K562 (cell line): ENCODE results near the gene PARD3. TPM values are rescaled to one million over a fixed set of nuclear protein-coding genes. Genes with fewer than 3 reads are reported as not detected.

Experiments
- ATAC-seq: fragments of 200-7000 bp; cut with Tn5 transposase; 3 replicates; pipeline ENCODE4 v1.9.1; 2020; ENCODE audit warnings: moderate library complexity
- BruUV-seq: library from RNA; stranded (reverse); fragments of 400-500 nt; replicated peaks from 2 replicates; lab custom pipeline; 2021; lab: Mats Ljungman, UMichigan
- CTCF ChIA-PET: fragments of 300-600 bp; formaldehyde crosslinking; extraction: SDS; loops from one replicate; lab custom pipeline; 2021; ENCODE audit warnings: low intra/inter-chr PET ratio; lab: Yijun Ruan, JAX
- POLR2A ChIA-PET: fragments of 300-600, 350-650 bp; sonication (Branson Sonifier 250); formaldehyde crosslinking; extraction: SDS; loops from one replicate; lab custom pipeline; 2021; ENCODE audit warnings: antibody characterized with exemption, inconsistent platforms; lab: Yijun Ruan, JAX
- DNase-seq, 4 experiments: peaks; one replicate each; pipeline versions ENCODE4 v3.0.0 to v3.0.0-alpha.2; 2011 to 2018; ENCODE audit warnings: low spot score in 3 of 4, mixed read lengths in 3 of 4; ENCODE audit errors: extremely low read depth in 1 of 4
- FAIRE-seq: peaks from 2 replicates; lab custom pipeline; 2011; peaks lifted over from hg19 to GRCh38; lab: Jason Lieb, UNC
- H2AFZ ChIP-seq: 2 replicates; pipeline ENCODE4 v1.6.0; 2011; ENCODE audit warnings: low read depth, low read length, control low read depth, inconsistent platforms
- H3K27ac ChIP-seq: fragments of 200-600 bp; 3 replicates; pipeline ENCODE4 v1.8.0; 2011; ENCODE audit warnings: low read depth, mild to moderate bottlenecking, control low read depth, inconsistent platforms, low read length, moderate library complexity, mixed read lengths; ENCODE audit errors: extremely low read depth
- H3K27me3 ChIP-seq, 2 experiments: fragments of 300-600 bp in 1 of 2; 2 replicates in 1 of 2; 3 replicates in 1 of 2; pipeline versions ENCODE4 v1.6.0 to v1.8.0; 2011; ENCODE audit warnings: inconsistent platforms in 2 of 2, low read length in 2 of 2, mild to moderate bottlenecking in 1 of 2, mixed read lengths in 1 of 2, moderate library complexity in 1 of 2; ENCODE audit not compliant: control insufficient read depth in 2 of 2, insufficient read depth in 2 of 2
- H3K36me3 ChIP-seq: fragments of 300-600 bp; 3 replicates; pipeline ENCODE4 v1.8.0; 2011; ENCODE audit warnings: mild to moderate bottlenecking, low read length, inconsistent platforms; ENCODE audit not compliant: control insufficient read depth, insufficient read depth
- H3K4me1 ChIP-seq, 2 experiments: fragments of 200-600 bp in 1 of 2; replicated peaks in 1 of 2; 2 replicates in 1 of 2; 3 replicates in 1 of 2; pipeline versions ENCODE4 v1.5.1 to v1.8.0; 2011; ENCODE audit warnings: inconsistent platforms in 2 of 2, low read length in 2 of 2, mild to moderate bottlenecking in 1 of 2, mixed read lengths in 1 of 2, moderate library complexity in 1 of 2; ENCODE audit not compliant: control insufficient read depth in 2 of 2, insufficient read depth in 2 of 2
- H3K4me2 ChIP-seq: 2 replicates; pipeline ENCODE4 v1.6.1; 2011; ENCODE audit warnings: low read length, control low read depth, inconsistent platforms, mixed read lengths; ENCODE audit not compliant: insufficient read depth
- H3K4me3 ChIP-seq: fragments of 200-600 bp; sonication (generic), shearing (Covaris generic); 2 replicates; pipeline ENCODE4 v1.5.1; 2016; ENCODE audit warnings: control low read depth, inconsistent platforms
- H3K79me2 ChIP-seq: fragments of 200-600 bp; 3 replicates; pipeline ENCODE4 v1.8.0; 2011; ENCODE audit warnings: low read length, inconsistent platforms; ENCODE audit not compliant: control insufficient read depth, insufficient read depth
- H3K9ac ChIP-seq, 2 experiments: 2 replicates each; pipeline versions ENCODE4 v1.6.0 to v1.6.1; 2011; ENCODE audit warnings: low read depth in 2 of 2, low read length in 2 of 2, control low read depth in 1 of 2, inconsistent platforms in 1 of 2, mild to moderate bottlenecking in 1 of 2, mixed read lengths in 1 of 2; ENCODE audit not compliant: insufficient read depth in 1 of 2
- H3K9me1 ChIP-seq: one replicate; pipeline ENCODE4 v1.6.0; 2011; ENCODE audit warnings: inconsistent platforms, mild to moderate bottlenecking, low read length, moderate library complexity; ENCODE audit not compliant: control insufficient read depth, insufficient read depth
- H3K9me3 ChIP-seq: replicated peaks from 2 replicates; pipeline ENCODE4 v1.5.1; 2011; ENCODE audit warnings: low read depth, low read length, inconsistent platforms; ENCODE audit not compliant: control insufficient read depth, insufficient read depth
- H4K20me1 ChIP-seq: replicated peaks from 2 replicates; pipeline ENCODE4 v1.6.1; 2011; ENCODE audit warnings: low read length, inconsistent platforms, mixed read lengths; ENCODE audit not compliant: control insufficient read depth, insufficient read depth
- ATF2 ChIP-seq: sonication (generic); formaldehyde crosslinking; IDR thresholded peaks from 2 replicates; pipeline ENCODE4 v1.8.1; 2022; ENCODE audit warnings: missing genetic modification reagents
- CHD2 ChIP-seq: IDR thresholded peaks from 2 replicates; pipeline ENCODE4 v1.6.1; 2011; ENCODE audit warnings: low read depth, low read length
- GABPB2 ChIP-seq: fragments of 250-450 bp; sonication (Bioruptor Pico); conservative IDR thresholded peaks from 2 replicates; pipeline ENCODE4 v1.5.1; 2021; ENCODE audit warnings: mild to moderate bottlenecking
- HNRNPLL ChIP-seq: fragments of 200-400 bp; formaldehyde crosslinking; IDR thresholded peaks from 2 replicates; pipeline ENCODE4 v1.6.1; 2017; ENCODE audit warnings: low read length, low read depth, mild to moderate bottlenecking; ENCODE audit not compliant: poor library complexity, severe bottlenecking
- LARP7 ChIP-seq: fragments of 450-650 bp; IDR thresholded peaks from 2 replicates; pipeline ENCODE4 v1.6.1; 2016
- MEIS2 ChIP-seq: fragments of 450-650 bp; IDR thresholded peaks from 2 replicates; pipeline ENCODE4 v1.6.1; 2014; ENCODE audit warnings: mild to moderate bottlenecking; ENCODE audit not compliant: partially characterized antibody
- NFE2L1 ChIP-seq: fragments of 450-650 bp; IDR thresholded peaks from 2 replicates; pipeline ENCODE4 v1.6.1; 2016; ENCODE audit warnings: missing genetic modification characterization, low read depth, mild to moderate bottlenecking, missing compliant biosample characterization, moderate library complexity, borderline replicate concordance
- PCBP2 ChIP-seq: fragments of 200-400 bp; formaldehyde crosslinking; IDR thresholded peaks from 2 replicates; pipeline ENCODE4 v1.6.1; 2018; ENCODE audit warnings: low read length, low read depth, mild to moderate bottlenecking, moderate library complexity; ENCODE audit not compliant: poor library complexity, severe bottlenecking
- PRPF4 ChIP-seq: fragments of 200-400 bp; formaldehyde crosslinking; IDR thresholded peaks from one replicate; pipeline ENCODE4 v1.6.1; 2017; ENCODE audit warnings: low read length, low read depth, mild to moderate bottlenecking; ENCODE audit not compliant: insufficient read depth, poor library complexity, severe bottlenecking
- SIX5 ChIP-seq, 2 experiments: IDR thresholded peaks; 2 replicates each; pipeline ENCODE4 v1.6.1; 2011; ENCODE audit warnings: low read length in 2 of 2, borderline replicate concordance in 1 of 2, low read depth in 1 of 2, mild to moderate bottlenecking in 1 of 2, moderate library complexity in 1 of 2; ENCODE audit not compliant: insufficient read depth in 1 of 2
- ZFX ChIP-seq: sonication (generic); formaldehyde crosslinking; IDR thresholded peaks from 2 replicates; pipeline ENCODE4 v1.8.0; 2022; ENCODE audit warnings: mild to moderate bottlenecking, missing genetic modification reagents, moderate library complexity
- ZNF280A ChIP-seq: fragments of 450-650 bp; IDR thresholded peaks from 2 replicates; pipeline ENCODE4 v1.6.1; 2018; ENCODE audit warnings: mild to moderate bottlenecking, low read depth; ENCODE audit not compliant: partially characterized antibody
- WGBS: fragments of 100-300 bp; shearing (Covaris generic); methylation state at CpG from one replicate; pipeline ENCODE4 v1.1.6; 2016; ENCODE audit warnings: low coverage, mixed read lengths; ENCODE audit not compliant: insufficient coverage; ENCODE audit errors: missing lambda C conversion rate; 5-methylcytosine and 5-hydroxymethylcytosine counted together
- in situ Hi-C: fragments of 300-500 bp; cut with MboI; formaldehyde crosslinking; loops from 4 replicates; pipeline ENCODE4 v1.15.0; 2018; ENCODE audit warnings: inconsistent platforms, mixed read lengths
- intact Hi-C: fragments of 100-400 bp; cut with micrococcal nuclease; formaldehyde crosslinking; loops from 2 replicates; pipeline ENCODE4 v1.14.2; 2022
- polyA plus RNA-seq, 8 experiments: library from polyadenylated mRNA; depleted of rRNA in 4 of 8; stranded (reverse) in 5 of 8; unstranded in 3 of 8; fragments of >200 nt; fragmentation: Nextera tagmentation in 2 of 8; fragmentation: Illumina TruSeq in 1 of 8; extraction: Ambion mirVana in 2 of 8; extraction: Trizol in 1 of 8; gene quantifications; 2 replicates each; pipeline versions ENCODE4 v1.2.1 to v1.2.3, GENCODE V29; 2011 to 2014; ENCODE audit warnings: inconsistent platforms in 1 of 8, missing spikeins in 1 of 8
- total RNA-seq, 7 experiments: library from RNA; depleted of rRNA in 6 of 7; stranded (reverse); fragments of >200 nt in 6 of 7; fragmentation: Illumina TruSeq in 2 of 7; extraction: Trizol in 2 of 7; gene quantifications; 2 replicates each; pipeline versions ENCODE4 v1.2.1 to v1.2.3, GENCODE V29; 2011 to 2021; ENCODE audit warnings: low replicate concordance in 1 of 7

Gene PARD3
- total and polyA plus RNA-seq, 9 of the 15 experiments (the other 6 are each of a cell fraction or from before 2014, with no cell fraction given), result 2.7 to 11.7 (median 7.7) TPM

GRCh38 chr10:34203966-34204630, 611.0 kb downstream of the PARD3 start:
- Histone ChIP-seq H3K27ac (no peak overlapping the region), H3K4me1 (no peaks in the 10 kb centered on the region), H3K4me3 (no peak overlapping the region), H3K36me3 (no peaks in the 10 kb centered on the region), H3K79me2 (no peaks in the 10 kb centered on the region), H4K20me1 (no peaks in the 10 kb centered on the region), H3K9me1 (no peaks in the 10 kb centered on the region), H3K9me3 (no peaks in the 10 kb centered on the region), H3K4me2 (no peak overlapping the region), H3K9ac (no peak overlapping the region), H2AFZ (no peak overlapping the region), H3K27me3 (no peaks in the 10 kb centered on the region; a peak in 1 of 5 replicates)
- FAIRE-seq (no peak), DNase-seq (no peak), ATAC-seq (no peak)
- 0% methylated on average over 7 of the region's 7 CpGs for WGBS
- CTCF ChIA-PET, result no interaction called here
- TF ChIP-seq HNRNPLL (no peak), SIX5 (IDR thresholded peaks at IDR 0.05; ENCODE audit: borderline replicate concordance in 1 of 2, insufficient read depth in 1 of 2, low read depth in 1 of 2, low read length in 2 of 2) (no peak), GABPB2 (CRISPR knock-in tag) (no peak), PRPF4 (no peak), ATF2 (CRISPR knock-in tag) (no peak), ZNF280A (no peak), ZFX (CRISPR knock-in tag) (no peak), CHD2 (no peak), PCBP2 (no peak), MEIS2 (no peak), NFE2L1 (no peak), LARP7 (no peak)
- in situ Hi-C loops, result no loop called here
- POLR2A ChIA-PET, result no interaction called here
- intact Hi-C loops, result no loop called here
- BruUV-seq, result no TSS peak
